ENCODE data around the gene RNF40.
A peak's percentile ranks its signal among the peaks of the same experiment; 100 is the strongest.
"Not testable (repeated sequence)": the region's sequence is repeated elsewhere in the genome, so short reads cannot be mapped to it uniquely, and the experiment has no call there.

Gene RNF40

GRCh38 chr16:30783280-30784109, 21.4 kb downstream of the RNF40 start:
- no peak for DNase-seq

- no peak for DNase-seq
These were observed 22.1 kb downstream of the RNF40 start for GRCh38 chr16:30784215-30784614.

- DNase-seq, result no peak
These were observed 23.3 kb downstream of the RNF40 start for GRCh38 chr16:30785126-30786106.

GRCh38 chr16:30786115-30786935, 24.2 kb downstream of the RNF40 start:
- DNase-seq, result no peak

- DNase-seq, result peak; percentile 82
These were observed 25.0 kb downstream of the RNF40 start, which contains the start of gene ZNF629 for GRCh38 chr16:30786936-30787612. Gene ZNF629 (minus strand): TSS chr16:30787205. CDS start chr16:30784482, 2,723 bp downstream.

- DNase-seq, result no peak
These were observed 25.7 kb downstream of the RNF40 start for GRCh38 chr16:30787613-30788378.

- no peak for DNase-seq
These were observed 31.5 kb downstream of the RNF40 start for GRCh38 chr16:30793508-30794069.

GRCh38 chr16:30794634-30795033, 32.5 kb downstream of the RNF40 start:
- no peak for DNase-seq

DNA sequence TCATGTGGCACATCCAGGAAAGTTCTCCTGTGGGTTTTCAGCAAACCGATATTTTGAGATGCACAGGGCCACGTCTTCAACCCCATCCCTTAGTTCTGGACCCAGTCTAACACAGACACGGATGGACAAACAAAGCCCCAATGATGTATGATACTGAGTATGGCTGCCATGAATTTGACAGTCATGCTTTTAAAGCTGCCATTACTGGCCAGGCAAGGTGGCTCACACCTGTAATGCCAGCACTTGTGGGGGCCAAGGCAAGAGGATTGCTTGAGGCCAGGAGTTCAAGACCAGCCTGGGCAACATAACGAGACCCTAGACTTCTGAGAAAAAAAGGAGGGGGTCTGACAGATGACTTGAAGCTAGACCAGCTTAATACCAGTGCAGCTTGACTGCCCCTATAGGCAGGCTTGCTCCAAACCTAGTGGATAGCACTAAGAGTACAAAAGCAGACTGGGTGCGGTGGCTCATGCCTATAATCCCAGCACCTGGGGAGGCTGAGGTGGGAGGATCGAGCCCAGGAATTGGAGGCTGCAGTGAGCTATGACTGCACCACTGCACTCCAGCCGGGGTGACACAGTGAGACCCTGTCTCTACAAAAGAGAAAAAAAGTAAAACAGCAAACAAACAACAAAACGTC, 35.7 kb downstream of the RNF40 start:
- no peak for DNase-seq

DNA sequence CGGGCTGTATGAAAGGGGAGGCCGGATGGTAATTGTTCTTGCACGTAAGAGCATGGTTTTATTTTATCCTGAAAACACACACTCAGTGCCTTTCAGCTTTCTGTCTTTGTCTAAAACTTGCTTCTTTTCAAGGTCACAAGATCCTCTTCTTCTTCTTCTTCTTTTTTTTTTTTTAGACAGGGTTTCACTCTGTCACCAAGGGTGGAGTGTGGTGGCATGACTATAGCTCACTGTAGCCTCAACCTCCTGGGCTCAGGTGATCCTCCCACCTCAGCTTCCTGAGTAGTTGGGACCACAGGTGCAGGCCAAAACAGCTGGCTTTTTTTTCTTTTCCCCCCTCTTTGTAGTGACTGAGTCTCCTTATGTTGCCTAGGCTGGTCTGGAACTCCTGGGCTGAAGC, 40.8 kb downstream of the RNF40 start:
- DNase-seq, result no peak

GRCh38 chr16:30805056-30805369, 42.9 kb downstream of the RNF40 start:
- no peak for DNase-seq

DNA sequence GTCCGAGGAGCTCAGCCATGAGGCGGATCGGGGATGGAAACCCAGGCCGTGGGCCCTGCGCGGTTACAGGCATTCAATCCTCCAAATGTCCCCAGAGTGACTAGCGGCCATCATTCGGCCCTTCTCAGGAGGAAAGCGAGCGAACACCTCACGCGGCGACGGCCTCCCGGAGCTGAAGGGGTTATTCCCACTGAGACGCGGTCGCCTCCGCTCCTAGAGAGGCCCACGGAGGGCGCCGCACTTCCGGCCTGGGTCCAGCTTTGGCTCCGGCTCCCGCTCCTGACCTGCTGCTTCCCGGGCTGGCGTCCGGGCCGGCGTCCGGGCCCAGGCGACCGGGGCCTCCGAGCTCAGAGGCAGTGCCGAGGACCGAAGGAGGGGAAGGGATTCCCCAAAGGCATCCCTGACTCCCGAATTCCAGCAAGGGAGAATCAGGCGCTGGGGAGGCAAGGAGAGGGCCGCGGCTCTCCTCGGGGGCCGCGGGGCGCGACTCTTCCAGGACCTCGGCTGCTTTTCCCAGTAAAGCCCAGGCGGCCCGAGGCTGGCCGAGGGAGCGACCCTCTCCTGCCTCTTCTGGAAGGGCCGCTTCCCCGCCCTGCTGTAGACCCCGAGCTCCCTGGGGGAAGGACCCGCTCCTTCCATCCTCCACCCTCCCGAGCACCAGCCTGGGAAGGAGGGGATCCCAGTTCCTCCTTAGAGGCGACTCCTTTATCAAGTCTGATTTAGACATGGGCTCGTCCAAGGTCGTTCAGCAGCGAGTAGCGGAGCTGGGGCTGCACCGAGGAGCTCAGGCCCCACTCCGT, 43.4 kb downstream of the RNF40 start:
- peak; percentile 86 for DNase-seq

GRCh38 chr16:30808146-30808545, 46.0 kb downstream of the RNF40 start:
- DNase-seq, result no peak

DNA sequence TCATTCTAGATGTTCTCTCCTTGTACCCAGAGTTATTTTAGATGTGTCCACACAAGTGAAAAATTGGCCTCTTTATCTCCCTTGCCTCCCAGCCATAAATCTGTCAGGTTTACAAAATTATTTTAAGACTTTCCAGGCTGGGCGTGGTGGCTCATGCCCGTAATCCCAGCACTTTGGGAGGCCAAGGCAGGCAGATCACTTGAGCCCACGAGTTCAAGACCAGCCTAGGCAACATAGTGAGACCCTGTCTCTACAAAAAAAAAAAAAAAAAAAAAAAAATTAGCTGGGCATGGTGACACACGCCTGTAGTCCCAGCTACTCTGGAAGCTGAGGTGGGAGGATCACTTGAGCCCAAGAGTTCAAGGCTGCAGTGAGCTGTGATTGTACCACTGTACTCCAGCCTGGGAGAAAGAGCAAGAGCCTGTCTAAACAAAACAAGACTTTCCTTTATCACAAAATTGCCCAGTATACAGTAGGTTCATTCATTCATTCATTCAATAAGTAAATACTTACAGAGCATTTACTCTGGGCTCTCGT, 46.8 kb downstream of the RNF40 start:
- not testable (repeated sequence) for DNase-seq

- DNase-seq, result not testable (repeated sequence)
These were observed 47.6 kb downstream of the RNF40 start for GRCh38 chr16:30809675-30810074.

DNA sequence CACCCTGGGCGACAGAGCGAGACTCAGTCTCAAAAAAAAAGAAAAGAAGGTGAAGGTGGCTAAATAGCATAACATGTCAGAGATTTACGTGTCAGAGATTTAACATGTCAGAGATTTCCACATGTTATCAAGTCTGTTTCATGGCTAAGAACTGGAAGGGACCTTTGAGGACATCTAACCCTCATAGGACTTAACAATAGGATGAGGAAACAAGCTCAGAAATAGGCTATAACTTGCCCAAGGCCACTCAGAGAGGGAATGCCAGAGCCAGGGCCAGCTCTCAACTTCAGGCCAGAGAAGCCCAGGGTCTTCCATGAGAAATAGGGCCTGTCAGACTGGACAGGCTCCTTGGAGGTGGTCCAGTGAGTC, 51.7 kb downstream of the RNF40 start:
- no peak for DNase-seq

DNA sequence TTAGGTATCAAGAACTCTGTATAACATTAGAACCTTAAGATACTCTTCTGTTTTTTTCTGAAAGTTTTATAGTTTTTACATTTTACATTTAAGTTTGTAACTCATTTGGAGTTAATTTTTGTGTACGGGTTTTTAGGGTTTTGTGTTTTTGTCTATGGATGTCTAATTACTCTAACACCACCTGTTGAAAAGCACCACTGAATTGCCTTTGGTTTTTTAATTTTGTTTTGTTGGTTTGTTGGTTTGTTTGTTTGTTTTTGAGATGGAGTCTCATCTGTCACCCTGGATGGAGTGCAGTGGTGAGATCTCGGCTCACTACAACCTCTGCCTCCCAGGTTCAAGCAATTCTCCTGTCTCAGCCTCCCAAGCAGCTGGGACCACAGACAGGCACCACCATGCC, 54.6 kb downstream of the RNF40 start:
- DNase-seq, result no peak

DNA sequence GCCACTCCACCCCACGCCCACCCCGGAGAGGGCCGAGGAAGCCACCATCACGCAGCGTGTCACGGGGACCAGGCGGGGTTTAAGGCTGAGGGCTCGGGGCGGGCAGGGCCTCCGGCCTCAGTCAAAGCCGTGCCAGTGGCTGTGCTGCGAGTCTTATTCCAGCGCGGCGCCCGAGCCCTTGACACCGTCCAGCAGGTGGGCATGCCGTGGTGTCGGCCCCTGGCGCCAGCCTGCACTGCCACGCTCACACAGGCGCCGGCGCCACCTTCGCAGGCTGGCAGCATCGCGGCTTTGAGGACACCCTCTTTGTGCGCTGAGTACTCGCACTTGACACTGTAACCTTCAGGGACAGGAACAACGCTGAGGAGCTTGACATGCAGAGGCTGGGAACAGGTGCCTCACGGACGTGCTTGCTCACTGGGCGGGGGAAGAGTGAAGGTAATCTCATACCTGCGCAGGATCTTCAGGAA, 58.9 kb downstream of the RNF40 start:
- no peak for DNase-seq

DNA sequence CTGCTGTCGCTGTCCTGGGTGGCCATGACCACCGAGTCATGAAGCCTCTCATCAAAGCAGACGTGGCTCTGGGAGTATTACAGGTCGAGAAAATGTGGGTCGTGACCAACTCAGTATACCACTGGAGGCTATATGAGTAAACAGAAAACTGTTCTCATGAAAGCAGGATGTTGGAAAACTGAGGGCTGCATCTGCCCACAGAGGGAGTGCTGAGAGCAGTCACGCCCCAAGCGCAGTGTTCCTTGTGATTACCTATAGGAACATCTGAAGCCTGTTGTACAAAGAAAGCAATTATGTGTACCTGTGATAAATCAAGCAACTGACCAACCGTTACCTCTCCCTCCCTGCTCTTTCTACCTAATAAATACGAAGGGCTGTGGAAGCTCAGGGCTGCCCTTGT, 59.3 kb downstream of the RNF40 start:
- not testable (repeated sequence) for DNase-seq
